WTC11 (cell line): ENCODE measurements around the gene PTPRG. TPM values are rescaled to one million over a fixed set of nuclear protein-coding genes. Genes with fewer than 3 reads are reported as not detected.
A peak's percentile ranks its signal among the peaks of the same experiment; 100 is the strongest.

ENCODE experiments used
- ATAC-seq: fragments of 200-7000 bp; cut with Tn5 transposase; 2 replicates; pipeline ENCODE4 v1.10.0; 2021; ENCODE audit warnings: mild to moderate bottlenecking, moderate library complexity
- CTCF ChIA-PET: fragments of 300-600 bp; sonication (Branson Sonifier 250); formaldehyde crosslinking; loops from one replicate; lab custom pipeline; 2021; ENCODE audit warnings: antibody characterized with exemption; lab: Charles Lee
- POLR2A ChIA-PET: fragments of 350-600 bp; sonication (Branson Sonifier 250); formaldehyde crosslinking; loops from one replicate; lab custom pipeline; 2021; ENCODE audit warnings: antibody characterized with exemption; lab: Charles Lee
- DNase-seq: peaks from one replicate; pipeline ENCODE4 v3.0.0; 2021; ENCODE audit warnings: low spot score
- H3K27ac Mint-ChIP-seq: 2 replicates; pipeline ENCODE4 v1.8.0; 2021; ENCODE audit warnings: mixed read lengths
- H3K27me3 Mint-ChIP-seq: 2 replicates; pipeline ENCODE4 v1.8.0; 2021; ENCODE audit warnings: low read depth, mild to moderate bottlenecking, moderate library complexity, mixed read lengths
- H3K36me3 Mint-ChIP-seq: 2 replicates; pipeline ENCODE4 v1.8.0; 2021; ENCODE audit warnings: mixed read lengths
- H3K4me1 Mint-ChIP-seq: 2 replicates; pipeline ENCODE4 v1.8.0; 2022; ENCODE audit warnings: mixed read lengths
- H3K4me3 Mint-ChIP-seq: 2 replicates; pipeline ENCODE4 v1.8.0; 2021; ENCODE audit warnings: mild to moderate bottlenecking, moderate library complexity, mixed read lengths
- H3K9me3 Mint-ChIP-seq: 2 replicates; pipeline ENCODE4 v1.8.0; 2021; ENCODE audit warnings: mixed read lengths
- AFF4 ChIP-seq: sonication (generic); formaldehyde crosslinking; IDR thresholded peaks from 2 replicates; pipeline ENCODE4 v1.8.1; 2023; ENCODE audit warnings: mild to moderate bottlenecking, missing genetic modification reagents, borderline replicate concordance
- E2F5 ChIP-seq: sonication (generic); formaldehyde crosslinking; IDR thresholded peaks from 2 replicates; pipeline ENCODE4 v1.8.1; 2022; ENCODE audit warnings: mild to moderate bottlenecking, moderate library complexity, missing genetic modification reagents
- ERG ChIP-seq: fragments of 250-450 bp; sonication (Bioruptor Pico); IDR thresholded peaks from 2 replicates; pipeline ENCODE4 v1.8.0; 2021; ENCODE audit warnings: mild to moderate bottlenecking
- ETV6 ChIP-seq: sonication (generic); formaldehyde crosslinking; IDR thresholded peaks from 2 replicates; pipeline ENCODE4 v1.8.1; 2022; ENCODE audit warnings: mild to moderate bottlenecking, missing genetic modification reagents
- GTF2I ChIP-seq: fragments of 250-450 bp; sonication (Bioruptor Pico); conservative IDR thresholded peaks from 2 replicates; pipeline ENCODE4 v1.4.0; 2021; ENCODE audit warnings: mild to moderate bottlenecking
- MXD4 ChIP-seq: fragments of 250-450 bp; sonication (Bioruptor Pico); IDR thresholded peaks from 2 replicates; pipeline ENCODE4 v1.8.0; 2021; ENCODE audit warnings: mild to moderate bottlenecking, moderate library complexity, borderline replicate concordance
- MYBL2 ChIP-seq: sonication (generic); formaldehyde crosslinking; IDR thresholded peaks from 2 replicates; pipeline ENCODE4 v1.8.1; 2023; ENCODE audit warnings: mild to moderate bottlenecking, moderate library complexity, missing genetic modification reagents
- NFYB ChIP-seq: sonication (generic); formaldehyde crosslinking; conservative IDR thresholded peaks from 2 replicates; pipeline ENCODE4 v1.8.0; 2022; ENCODE audit warnings: low read depth, missing genetic modification reagents
- SMAD3 ChIP-seq: sonication (generic); formaldehyde crosslinking; IDR thresholded peaks from 2 replicates; pipeline ENCODE4 v1.8.0; 2022; ENCODE audit warnings: missing genetic modification reagents, mild to moderate bottlenecking, borderline replicate concordance
- TP53 ChIP-seq: sonication (generic); formaldehyde crosslinking; IDR thresholded peaks from 2 replicates; pipeline ENCODE4 v1.8.1; 2023; ENCODE audit warnings: mild to moderate bottlenecking, missing genetic modification reagents
- USF2 ChIP-seq: sonication (generic); formaldehyde crosslinking; IDR thresholded peaks from 2 replicates; pipeline ENCODE4 v1.8.1; 2023; ENCODE audit warnings: mild to moderate bottlenecking, missing genetic modification reagents, moderate library complexity
- ZNF121 ChIP-seq: sonication (generic); formaldehyde crosslinking; IDR thresholded peaks from 2 replicates; pipeline ENCODE4 v1.8.0; 2023; ENCODE audit warnings: missing genetic modification reagents
- ZSCAN18 ChIP-seq: fragments of 250-450 bp; sonication (Bioruptor Pico); IDR thresholded peaks from 2 replicates; pipeline ENCODE4 v2.1.2; 2022; ENCODE audit warnings: mild to moderate bottlenecking, moderate library complexity
- total RNA-seq: library from RNA; stranded (reverse); gene quantifications from 3 replicates; pipeline ENCODE4 v1.2.3, GENCODE V29; 2021
- TF ChIP-seq, protein P1 (sequence below): sonication (generic); formaldehyde crosslinking; IDR thresholded peaks from 2 replicates; pipeline ENCODE4 v1.8.0; 2022; ENCODE audit warnings: missing genetic modification reagents

The PTPRG gene
- total RNA-seq, 1 experiment from 2014 or later: 106 TPM

GRCh38 chr3:61960976-61961375, 399.6 kb downstream of the PTPRG start:
- CTCF ChIA-PET: interaction anchor here (2.0 kb wide), 1 partner anchor 25 kb away, joined by 7 read pairs; no protein-coding TSS in a partner anchor
- H3K9me3 Mint-ChIP-seq: no peaks in the 10 kb centered on the region
- ATAC-seq: no peak
- TF ChIP-seq E2F5 (CRISPR knock-in tag) (no peak), USF2 (CRISPR knock-in tag) (no peak), MYBL2 (CRISPR knock-in tag) (no peak), ZSCAN18 (CRISPR knock-in tag) (no peak), TP53 (CRISPR knock-in tag) (no peak)
- TF ChIP-seq, all 79 proteins: peak for 0
- H3K4me1 Mint-ChIP-seq: peaks cover 67% of the 10 kb centered on the region
- H3K4me3 Mint-ChIP-seq: no peak overlapping the region
- no peak for DNase-seq
- H3K36me3 Mint-ChIP-seq: no peaks in the 10 kb centered on the region
- H3K27me3 Mint-ChIP-seq: no peaks in the 10 kb centered on the region
- no peak overlapping the region for H3K27ac Mint-ChIP-seq
- POLR2A ChIA-PET: no interaction called here

GRCh38 chr3:61961900-61962299, 400.5 kb downstream of the PTPRG start:
- CTCF ChIA-PET: interaction anchor here (1.8 kb wide), 1 partner anchor 25 kb away, joined by 11 read pairs; no protein-coding TSS in a partner anchor
- ATAC-seq: no peak
- no peaks in the 10 kb centered on the region for H3K36me3 Mint-ChIP-seq
- POLR2A ChIA-PET: no interaction called here
- no peak for TF ChIP-seq AFF4 (CRISPR knock-in tag)
- TF ChIP-seq GTF2I (CRISPR knock-in tag): no peak
- TF ChIP-seq, protein P1, sequence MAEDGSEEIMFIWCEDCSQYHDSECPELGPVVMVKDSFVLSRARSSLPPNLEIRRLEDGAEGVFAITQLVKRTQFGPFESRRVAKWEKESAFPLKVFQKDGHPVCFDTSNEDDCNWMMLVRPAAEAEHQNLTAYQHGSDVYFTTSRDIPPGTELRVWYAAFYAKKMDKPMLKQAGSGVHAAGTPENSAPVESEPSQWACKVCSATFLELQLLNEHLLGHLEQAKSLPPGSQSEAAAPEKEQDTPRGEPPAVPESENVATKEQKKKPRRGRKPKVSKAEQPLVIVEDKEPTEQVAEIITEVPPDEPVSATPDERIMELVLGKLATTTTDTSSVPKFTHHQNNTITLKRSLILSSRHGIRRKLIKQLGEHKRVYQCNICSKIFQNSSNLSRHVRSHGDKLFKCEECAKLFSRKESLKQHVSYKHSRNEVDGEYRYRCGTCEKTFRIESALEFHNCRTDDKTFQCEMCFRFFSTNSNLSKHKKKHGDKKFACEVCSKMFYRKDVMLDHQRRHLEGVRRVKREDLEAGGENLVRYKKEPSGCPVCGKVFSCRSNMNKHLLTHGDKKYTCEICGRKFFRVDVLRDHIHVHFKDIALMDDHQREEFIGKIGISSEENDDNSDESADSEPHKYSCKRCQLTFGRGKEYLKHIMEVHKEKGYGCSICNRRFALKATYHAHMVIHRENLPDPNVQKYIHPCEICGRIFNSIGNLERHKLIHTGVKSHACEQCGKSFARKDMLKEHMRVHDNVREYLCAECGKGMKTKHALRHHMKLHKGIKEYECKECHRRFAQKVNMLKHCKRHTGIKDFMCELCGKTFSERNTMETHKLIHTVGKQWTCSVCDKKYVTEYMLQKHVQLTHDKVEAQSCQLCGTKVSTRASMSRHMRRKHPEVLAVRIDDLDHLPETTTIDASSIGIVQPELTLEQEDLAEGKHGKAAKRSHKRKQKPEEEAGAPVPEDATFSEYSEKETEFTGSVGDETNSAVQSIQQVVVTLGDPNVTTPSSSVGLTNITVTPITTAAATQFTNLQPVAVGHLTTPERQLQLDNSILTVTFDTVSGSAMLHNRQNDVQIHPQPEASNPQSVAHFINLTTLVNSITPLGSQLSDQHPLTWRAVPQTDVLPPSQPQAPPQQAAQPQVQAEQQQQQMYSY (CRISPR knock-in tag): no peak
- no peak for TF ChIP-seq ZNF121 (CRISPR knock-in tag)
- no peak for TF ChIP-seq SMAD3 (CRISPR knock-in tag)
- TF ChIP-seq NFYB (CRISPR knock-in tag): no peak
- TF ChIP-seq ERG (CRISPR knock-in tag): no peak
- TF ChIP-seq MXD4 (CRISPR knock-in tag): no peak
- TF ChIP-seq ETV6: no peak
- TF ChIP-seq, all 79 proteins: peak for 0
- H3K27me3 Mint-ChIP-seq: no peaks in the 10 kb centered on the region
- no peak overlapping the region for H3K4me3 Mint-ChIP-seq
- H3K9me3 Mint-ChIP-seq: no peaks in the 10 kb centered on the region
- H3K4me1 Mint-ChIP-seq: peaks cover 67% of the 10 kb centered on the region
- no peak for DNase-seq
- H3K27ac Mint-ChIP-seq: peak overlapping the region; percentile 17; the same call in 1 of the 2 replicates
